ENCODE results near the gene SLC23A2. TPM values are rescaled to one million over a fixed set of nuclear protein-coding genes. Genes with fewer than 3 reads are reported as not detected.

The SLC23A2 gene
- total RNA-seq, 1 donor from 2014 or later = 19.2 TPM

DNA sequence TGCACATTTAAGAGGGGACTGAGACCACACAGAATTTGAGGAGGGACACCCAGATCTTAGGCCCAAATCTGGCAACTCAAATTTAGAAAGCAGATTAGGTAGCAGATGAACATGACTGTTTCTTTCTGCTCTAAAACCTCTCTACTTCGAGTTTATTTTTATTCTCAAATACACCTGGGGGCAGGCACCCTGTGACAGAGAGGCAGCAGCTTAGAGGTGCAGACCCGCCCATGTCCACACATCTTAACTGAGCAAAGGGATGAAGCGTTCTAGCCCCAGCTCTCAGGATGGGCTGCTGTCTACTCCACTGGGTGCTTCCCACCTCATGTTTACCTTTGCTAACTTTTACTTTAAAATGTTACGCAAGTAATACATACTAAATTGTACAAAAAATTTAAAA, 125.0 kb downstream of the SLC23A2 start:
- Histone ChIP-seq H3K4me1 (no peaks in the 10 kb centered on the region), H3K36me3 (peaks cover 60% of the 10 kb centered on the region), H3K27me3 (ENCODE audit: low read depth) (no peaks in the 10 kb centered on the region), H3K9me3 (no peaks in the 10 kb centered on the region), H3K4me3 (no peak overlapping the region), H3K27ac (no peak overlapping the region)
- TF ChIP-seq CTCF (IDR thresholded peaks at IDR 0.05) = no peak
- intact Hi-C loops (cut with DNase I) = no loop called here
- DNase-seq (no peak), ATAC-seq (no peak)

GRCh38 chr20:4875578-4876067, 125.7 kb downstream of the SLC23A2 start:
- intact Hi-C loops (cut with DNase I) = no loop called here
- no peak for TF ChIP-seq CTCF (IDR thresholded peaks at IDR 0.05)
- Histone ChIP-seq H3K4me1 (no peaks in the 10 kb centered on the region), H3K27ac (no peak overlapping the region), H3K4me3 (no peak overlapping the region), H3K27me3 (ENCODE audit: low read depth) (no peaks in the 10 kb centered on the region), H3K9me3 (no peaks in the 10 kb centered on the region), H3K36me3 (peaks cover 67% of the 10 kb centered on the region)
- DNase-seq (no peak), ATAC-seq (no peak)

GRCh38 chr20:4873396-4873795, 127.9 kb downstream of the SLC23A2 start:
- intact Hi-C loops (cut with DNase I) = no loop called here
- Histone ChIP-seq H3K27me3 (ENCODE audit: low read depth) (no peaks in the 10 kb centered on the region), H3K4me1 (no peaks in the 10 kb centered on the region), H3K4me3 (no peak overlapping the region), H3K36me3 (peaks cover 68% of the 10 kb centered on the region), H3K27ac (no peak overlapping the region), H3K9me3 (no peaks in the 10 kb centered on the region)
- ATAC-seq (no peak), DNase-seq (no peak)
- TF ChIP-seq CTCF (IDR thresholded peaks at IDR 0.05) = no peak

- Histone ChIP-seq H3K4me1 (no peaks in the 10 kb centered on the region), H3K9me3 (no peaks in the 10 kb centered on the region), H3K4me3 (no peak overlapping the region), H3K27me3 (ENCODE audit: low read depth) (no peaks in the 10 kb centered on the region), H3K27ac (no peak overlapping the region), H3K36me3 (peaks cover 70% of the 10 kb centered on the region)
- TF ChIP-seq CTCF (IDR thresholded peaks at IDR 0.05) = no peak
- ATAC-seq = no peak
- no peak for DNase-seq
- intact Hi-C loops (cut with DNase I) = no loop called here
Measured at GRCh38 chr20:4871486-4871885, 129.8 kb downstream of the SLC23A2 start.

GRCh38 chr20:4870906-4871305, 130.4 kb downstream of the SLC23A2 start:
- peaks cover 73% of the 10 kb centered on the region for H3K36me3 ChIP-seq
- no peak for ATAC-seq
- H3K9me3 ChIP-seq = no peaks in the 10 kb centered on the region
- TF ChIP-seq CTCF (IDR thresholded peaks at IDR 0.05) = no peak
- H3K4me3 ChIP-seq = no peak overlapping the region
- intact Hi-C loops (cut with DNase I) = no loop called here
- no peaks in the 10 kb centered on the region for H3K4me1 ChIP-seq
- no peak for DNase-seq
- no peak overlapping the region for H3K27ac ChIP-seq
- no peaks in the 10 kb centered on the region for H3K27me3 ChIP-seq (ENCODE audit: low read depth)

Data from lower lobe of right lung (tissue), 2 donors.